Measurements from ENCODE around the gene MARF1.

The MARF1 gene

DNA sequence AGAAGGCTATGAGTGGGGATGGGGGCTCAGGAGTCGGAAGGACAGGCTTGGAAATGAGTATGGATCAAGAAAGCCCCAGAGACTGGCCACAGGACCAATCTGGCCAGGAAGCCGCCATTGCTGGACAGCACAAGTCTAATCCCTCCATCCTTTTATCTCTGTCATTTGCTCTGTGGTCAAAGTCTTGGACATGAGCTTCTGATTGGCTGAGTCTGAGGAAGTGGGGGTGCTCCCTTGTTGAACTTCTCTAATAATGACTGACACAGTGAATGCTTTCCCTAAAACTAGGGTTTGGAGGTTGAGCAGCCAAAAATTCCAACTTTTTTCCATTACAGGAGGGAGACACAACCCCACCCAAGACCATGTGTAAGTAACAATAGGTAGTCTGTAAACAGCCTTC lies 97.4 kb downstream of the MARF1 start:
- no peak for DNase-seq (ENCODE audit: low spot score)
- TF ChIP-seq, protein P1, sequence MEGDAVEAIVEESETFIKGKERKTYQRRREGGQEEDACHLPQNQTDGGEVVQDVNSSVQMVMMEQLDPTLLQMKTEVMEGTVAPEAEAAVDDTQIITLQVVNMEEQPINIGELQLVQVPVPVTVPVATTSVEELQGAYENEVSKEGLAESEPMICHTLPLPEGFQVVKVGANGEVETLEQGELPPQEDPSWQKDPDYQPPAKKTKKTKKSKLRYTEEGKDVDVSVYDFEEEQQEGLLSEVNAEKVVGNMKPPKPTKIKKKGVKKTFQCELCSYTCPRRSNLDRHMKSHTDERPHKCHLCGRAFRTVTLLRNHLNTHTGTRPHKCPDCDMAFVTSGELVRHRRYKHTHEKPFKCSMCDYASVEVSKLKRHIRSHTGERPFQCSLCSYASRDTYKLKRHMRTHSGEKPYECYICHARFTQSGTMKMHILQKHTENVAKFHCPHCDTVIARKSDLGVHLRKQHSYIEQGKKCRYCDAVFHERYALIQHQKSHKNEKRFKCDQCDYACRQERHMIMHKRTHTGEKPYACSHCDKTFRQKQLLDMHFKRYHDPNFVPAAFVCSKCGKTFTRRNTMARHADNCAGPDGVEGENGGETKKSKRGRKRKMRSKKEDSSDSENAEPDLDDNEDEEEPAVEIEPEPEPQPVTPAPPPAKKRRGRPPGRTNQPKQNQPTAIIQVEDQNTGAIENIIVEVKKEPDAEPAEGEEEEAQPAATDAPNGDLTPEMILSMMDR (IDR thresholded peaks at IDR 0.05; ENCODE audit: extremely low read depth, missing control alignments): no peak

DNA sequence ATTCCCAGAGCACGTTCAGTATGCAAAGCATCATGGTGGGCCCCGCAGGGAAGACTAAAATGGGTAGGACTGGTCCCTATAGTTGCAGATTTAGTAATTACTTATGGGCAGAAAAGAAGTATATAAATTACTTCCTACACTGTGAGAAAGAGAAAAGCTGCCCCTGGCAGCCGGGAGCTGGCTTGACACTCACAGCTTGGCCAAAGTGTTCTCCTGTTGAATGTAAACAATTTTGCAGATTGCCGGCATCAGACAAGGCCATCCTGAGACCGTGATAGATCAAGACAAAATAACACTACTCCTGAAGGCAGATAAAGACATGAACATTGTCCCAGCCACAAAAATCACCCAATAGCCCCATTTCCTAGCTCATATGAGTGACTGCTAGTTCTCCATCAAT lies 98.5 kb downstream of the MARF1 start:
- no peak for DNase-seq (ENCODE audit: low spot score)
- TF ChIP-seq, protein P1 (IDR thresholded peaks at IDR 0.05; ENCODE audit: extremely low read depth, missing control alignments): no peak
